Fibroblast of lung (primary cell): ENCODE data around the gene HES1. TPM values are rescaled to one million over a fixed set of nuclear protein-coding genes. Genes with fewer than 3 reads are reported as not detected.

Experiments used
- DNase-seq, 2 donors: peaks; one replicate each; pipeline versions ENCODE4 v3.0.0 to v3.0.0-alpha.2; 2010; ENCODE audit warnings: low read depth in 2 of 2
- H2AFZ ChIP-seq: 2 replicates; pipeline ENCODE4 v1.5.1; 2012; ENCODE audit warnings: low read length, control low read depth, inconsistent platforms
- H3K27ac ChIP-seq: 2 replicates; pipeline ENCODE4 v1.5.1; 2011; ENCODE audit warnings: low read length, control low read depth; ENCODE audit not compliant: insufficient read depth
- H3K27me3 ChIP-seq: 2 replicates; pipeline ENCODE4 v1.5.1; 2011; ENCODE audit warnings: mild to moderate bottlenecking, low read length; ENCODE audit not compliant: control insufficient read depth, insufficient read depth
- H3K36me3 ChIP-seq: 2 replicates; pipeline ENCODE4 v1.5.1; 2011; ENCODE audit warnings: low read length; ENCODE audit not compliant: control insufficient read depth, insufficient read depth
- H3K4me1 ChIP-seq: 2 replicates; pipeline ENCODE4 v1.5.1; 2011; ENCODE audit warnings: low read length; ENCODE audit not compliant: control insufficient read depth, insufficient read depth; ENCODE audit errors: extremely low read depth
- H3K4me2 ChIP-seq: 2 replicates; pipeline ENCODE4 v1.5.1; 2011; ENCODE audit warnings: low read length, control low read depth; ENCODE audit not compliant: insufficient read depth; ENCODE audit errors: extremely low read depth
- H3K4me3 ChIP-seq, 4 experiments: fragments of 200-600 bp in 1 of 4; sonication (generic) in 1 of 4; replicated peaks in 1 of 4; 2 replicates each; pipeline ENCODE4 v1.5.1; 2011 to 2016; ENCODE audit warnings: low read length in 4 of 4, low read depth in 3 of 4, mild to moderate bottlenecking in 3 of 4, control low read depth in 2 of 4, inconsistent platforms in 1 of 4, mixed read lengths in 1 of 4; ENCODE audit not compliant: insufficient read depth in 1 of 4; ENCODE audit errors: control extremely low read depth in 1 of 4
- H3K79me2 ChIP-seq: 2 replicates; pipeline ENCODE4 v1.5.1; 2012; ENCODE audit warnings: mild to moderate bottlenecking, low read length, inconsistent platforms; ENCODE audit not compliant: control insufficient read depth, insufficient read depth
- H3K9ac ChIP-seq: 2 replicates; pipeline ENCODE4 v1.5.1; 2011; ENCODE audit warnings: mild to moderate bottlenecking, low read length, control low read depth; ENCODE audit not compliant: insufficient read depth
- H3K9me3 ChIP-seq: 2 replicates; pipeline ENCODE4 v1.5.1; 2012; ENCODE audit warnings: low read depth, low read length; ENCODE audit not compliant: control insufficient read depth, insufficient read depth
- H4K20me1 ChIP-seq: 2 replicates; pipeline ENCODE4 v1.5.1; 2011; ENCODE audit warnings: low read length; ENCODE audit not compliant: control insufficient read depth, insufficient read depth; ENCODE audit errors: extremely low read depth
- CTCF ChIP-seq, 2 donors: IDR thresholded peaks in 1 of 2; conservative IDR thresholded peaks in 1 of 2; 1 replicate in 1 of 2; 2 replicates in 1 of 2; pipeline ENCODE4 v1.5.1; 2011 to 2012; ENCODE audit warnings: low read length in 2 of 2, control low read depth in 1 of 2, inconsistent platforms in 1 of 2, low read depth in 1 of 2, mild to moderate bottlenecking in 1 of 2
- EZH2 ChIP-seq: IDR thresholded peaks from 2 replicates; pipeline ENCODE4 v1.5.1; 2012; ENCODE audit warnings: low read length, control low read depth, mild to moderate bottlenecking; ENCODE audit errors: missing control alignments
- polyA plus RNA-seq, 2 donors: library from polyadenylated mRNA; depleted of rRNA in 1 of 2; stranded (reverse) in 1 of 2; unstranded in 1 of 2; fragments of >200 nt; gene quantifications; 2 replicates each; pipeline ENCODE4 v1.2.1, GENCODE V29; 2011 to 2012; ENCODE audit warnings: missing spikeins in 1 of 2
- total RNA-seq: library from RNA; depleted of rRNA; stranded (reverse); fragments of >200 nt; gene quantifications from 2 replicates; pipeline ENCODE4 v1.2.1, GENCODE V29; 2014

HES1 gene
- total and polyA plus RNA-seq, 2 donors (not counting 1 experiment from before 2014, with no cell fraction given): 0.17 to 1.2 TPM

- TF ChIP-seq EZH2: no peak
- no peak for TF ChIP-seq CTCF (conservative IDR thresholded peaks at IDR 0.05 in 1 of 2, IDR thresholded peaks at IDR 0.05 in 1 of 2; ENCODE audit: low read depth in 1 of 2, low read length in 2 of 2)
- peaks cover 12% of the 10 kb centered on the region for H3K27me3 ChIP-seq
Measured at GRCh38 chr3:194174406-194174805, 38.5 kb downstream of the HES1 start.

GRCh38 chr3:194174980-194175379, 39.0 kb downstream of the HES1 start:
- Histone ChIP-seq H3K9me3 (no peaks in the 10 kb centered on the region), H3K4me1 (no peaks in the 10 kb centered on the region), H3K79me2 (no peaks in the 10 kb centered on the region), H3K27me3 (peaks cover 12% of the 10 kb centered on the region), H3K4me2 (no peak overlapping the region), H2AFZ (no peak overlapping the region), H3K36me3 (no peaks in the 10 kb centered on the region), H3K4me3 (no peak overlapping the region), H4K20me1 (no peaks in the 10 kb centered on the region), H3K27ac (no peak overlapping the region), H3K9ac (no peak overlapping the region)
- DNase-seq: no peak
- TF ChIP-seq EZH2 (no peak), CTCF (conservative IDR thresholded peaks at IDR 0.05 in 1 of 2, IDR thresholded peaks at IDR 0.05 in 1 of 2; ENCODE audit: low read depth in 1 of 2, low read length in 2 of 2) (no peak)

More at GRCh38 chr3:194174406-194174805, 38.5 kb downstream of the HES1 start:
- DNase-seq: no peak
- no peaks in the 10 kb centered on the region for H3K4me1 ChIP-seq
- H3K36me3 ChIP-seq: no peaks in the 10 kb centered on the region
- no peak overlapping the region for H2AFZ ChIP-seq
- H3K79me2 ChIP-seq: no peaks in the 10 kb centered on the region
- no peak overlapping the region for H3K4me3 ChIP-seq
- no peaks in the 10 kb centered on the region for H4K20me1 ChIP-seq
- H3K27ac ChIP-seq: no peak overlapping the region
- no peak overlapping the region for H3K4me2 ChIP-seq
- H3K9me3 ChIP-seq: no peaks in the 10 kb centered on the region
- no peak overlapping the region for H3K9ac ChIP-seq

- no peak for TF ChIP-seq EZH2
- no peak for TF ChIP-seq CTCF (conservative IDR thresholded peaks at IDR 0.05 in 1 of 2, IDR thresholded peaks at IDR 0.05 in 1 of 2; ENCODE audit: low read depth in 1 of 2, low read length in 2 of 2)
- H2AFZ ChIP-seq: no peak overlapping the region
- no peak overlapping the region for H3K27ac ChIP-seq
- no peaks in the 10 kb centered on the region for H3K4me1 ChIP-seq
- no peaks in the 10 kb centered on the region for H3K9me3 ChIP-seq
- no peak overlapping the region for H3K9ac ChIP-seq
- H3K27me3 ChIP-seq: peaks cover 12% of the 10 kb centered on the region
- no peaks in the 10 kb centered on the region for H4K20me1 ChIP-seq
- H3K36me3 ChIP-seq: no peaks in the 10 kb centered on the region
- no peaks in the 10 kb centered on the region for H3K79me2 ChIP-seq
- peak in 1 of 2 donors; percentile 35 for DNase-seq
- no peak overlapping the region for H3K4me3 ChIP-seq
- no peak overlapping the region for H3K4me2 ChIP-seq
Measured at GRCh38 chr3:194176274-194176991, 40.5 kb downstream of the HES1 start.
